Neural crest cell (in vitro differentiated cells): ENCODE results near the gene RAB5A. TPM values are rescaled to one million over a fixed set of nuclear protein-coding genes. Genes with fewer than 3 reads are reported as not detected.
A peak's percentile ranks its signal among the peaks of the same experiment; 100 is the strongest.
"Not testable (repeated sequence)": the region's sequence is repeated elsewhere in the genome, so short reads cannot be mapped to it uniquely, and the experiment has no call there.

ENCODE experiments used
- DNase-seq: peaks from one replicate; pipeline ENCODE4 v3.0.0; 2021; ENCODE audit warnings: low read depth, mixed read lengths, low spot score
- H3K27ac Mint-ChIP-seq: one replicate; pipeline ENCODE4 v1.8.0; 2021; ENCODE audit warnings: mild to moderate bottlenecking, mixed read lengths; ENCODE audit not compliant: unreplicated experiment
- H3K27me3 Mint-ChIP-seq: 2 replicates; pipeline ENCODE4 v1.8.0; 2021; ENCODE audit warnings: low read depth, mild to moderate bottlenecking, mixed read lengths
- H3K36me3 Mint-ChIP-seq: 2 replicates; pipeline ENCODE4 v1.8.0; 2021; ENCODE audit warnings: low read depth, mild to moderate bottlenecking, mixed read lengths
- H3K4me1 Mint-ChIP-seq: 2 replicates; pipeline ENCODE4 v1.8.0; 2021; ENCODE audit warnings: mixed read lengths
- H3K4me3 Mint-ChIP-seq: one replicate; pipeline ENCODE4 v1.8.0; 2021; ENCODE audit warnings: mild to moderate bottlenecking, mixed read lengths
- H3K9me3 Mint-ChIP-seq: 2 replicates; pipeline ENCODE4 v1.8.0; 2021; ENCODE audit warnings: mixed read lengths
- CTCF ChIP-seq: fragments of 200-600 bp; sonication (generic); conservative IDR thresholded peaks from 2 replicates; pipeline ENCODE4 v1.5.0; 2021; ENCODE audit warnings: antibody characterized with exemption, mild to moderate bottlenecking
- total RNA-seq: library from RNA; stranded (reverse); gene quantifications from 2 replicates; pipeline ENCODE4 v1.2.1, GENCODE V29; 2021

Gene RAB5A
- total RNA-seq, 1 donor from 2014 or later = 39.4 TPM

GRCh38 chr3:20013396-20013795, 66.5 kb downstream of the RAB5A start:
- H3K4me3 Mint-ChIP-seq = no peak overlapping the region

GRCh38 chr3:20015525-20015924, 68.6 kb downstream of the RAB5A start:
- no peaks in the 10 kb centered on the region for H3K27me3 Mint-ChIP-seq
- no peak overlapping the region for H3K27ac Mint-ChIP-seq
- H3K36me3 Mint-ChIP-seq = no peaks in the 10 kb centered on the region
- H3K4me1 Mint-ChIP-seq = no peaks in the 10 kb centered on the region
- H3K9me3 Mint-ChIP-seq = no peaks in the 10 kb centered on the region
- H3K4me3 Mint-ChIP-seq = no peak overlapping the region
- no peak for TF ChIP-seq CTCF
- DNase-seq = no peak

More at GRCh38 chr3:20013396-20013795, 66.5 kb downstream of the RAB5A start:
- Mint-ChIP-seq H3K27me3 (no peaks in the 10 kb centered on the region), H3K9me3 (no peaks in the 10 kb centered on the region), H3K4me1 (no peaks in the 10 kb centered on the region), H3K36me3 (no peaks in the 10 kb centered on the region), H3K27ac (no peak overlapping the region)
- TF ChIP-seq CTCF = no peak
- DNase-seq = no peak

DNA sequence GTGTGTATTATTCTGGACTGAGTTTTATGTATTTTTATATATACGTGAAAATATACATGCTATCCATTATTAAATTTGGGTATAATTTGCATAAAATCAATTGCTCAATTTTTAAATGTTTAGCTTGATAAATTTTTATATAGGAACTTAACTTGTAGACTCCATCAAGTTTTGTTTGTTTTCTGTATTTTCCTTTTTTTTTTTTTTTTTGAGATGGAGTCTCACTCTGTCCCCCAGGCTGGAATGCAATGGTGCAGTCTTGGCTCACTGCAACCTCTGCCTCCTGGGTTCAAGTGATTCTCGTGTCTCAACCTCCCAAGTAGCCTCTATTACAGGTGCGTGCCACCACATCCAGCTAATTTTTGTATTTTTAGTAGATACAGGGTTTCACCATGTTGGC, 69.2 kb downstream of the RAB5A start:
- not testable (repeated sequence) for H3K4me1 Mint-ChIP-seq, H3K9me3 Mint-ChIP-seq, H3K4me3 Mint-ChIP-seq, H3K36me3 Mint-ChIP-seq, H3K27ac Mint-ChIP-seq, DNase-seq, H3K27me3 Mint-ChIP-seq

DNA sequence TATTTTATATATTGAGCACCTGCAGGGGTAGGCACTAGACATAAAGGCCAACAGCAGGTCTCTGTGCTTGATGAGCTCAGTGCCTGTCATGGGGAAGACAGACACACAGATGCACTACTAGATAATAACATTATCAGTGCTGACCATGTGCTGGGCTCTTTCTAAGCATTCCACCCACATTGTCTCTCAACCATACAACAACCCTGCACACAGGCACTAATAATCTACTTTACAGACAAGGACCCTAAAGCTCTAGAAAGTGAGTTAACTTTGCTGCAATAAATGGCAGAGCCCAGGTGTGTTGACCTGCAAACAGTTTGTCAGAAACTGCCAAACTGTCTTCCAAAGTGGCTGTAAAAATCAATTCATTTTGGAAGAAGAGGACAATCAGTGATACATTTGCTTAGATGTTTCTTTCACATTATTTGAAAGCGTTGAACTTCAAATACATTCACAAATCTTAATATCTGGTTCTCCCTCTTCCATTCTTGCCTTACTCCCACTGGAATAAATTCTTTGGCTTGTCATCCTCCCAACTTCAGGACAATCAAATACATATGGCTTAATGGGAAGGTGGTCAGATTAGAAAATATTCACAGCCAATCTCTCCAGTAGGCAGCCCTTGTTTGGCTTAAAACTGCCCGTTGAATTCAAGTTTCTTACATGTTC, 76.2 kb downstream of the RAB5A start:
- Mint-ChIP-seq H3K4me3 (no peak overlapping the region), H3K9me3 (no peaks in the 10 kb centered on the region), H3K27me3 (no peaks in the 10 kb centered on the region), H3K36me3 (no peaks in the 10 kb centered on the region), H3K27ac (peak overlapping the region; percentile 83), H3K4me1 (peaks cover 16% of the 10 kb centered on the region)
- TF ChIP-seq CTCF = no peak
- DNase-seq = no peak

DNA sequence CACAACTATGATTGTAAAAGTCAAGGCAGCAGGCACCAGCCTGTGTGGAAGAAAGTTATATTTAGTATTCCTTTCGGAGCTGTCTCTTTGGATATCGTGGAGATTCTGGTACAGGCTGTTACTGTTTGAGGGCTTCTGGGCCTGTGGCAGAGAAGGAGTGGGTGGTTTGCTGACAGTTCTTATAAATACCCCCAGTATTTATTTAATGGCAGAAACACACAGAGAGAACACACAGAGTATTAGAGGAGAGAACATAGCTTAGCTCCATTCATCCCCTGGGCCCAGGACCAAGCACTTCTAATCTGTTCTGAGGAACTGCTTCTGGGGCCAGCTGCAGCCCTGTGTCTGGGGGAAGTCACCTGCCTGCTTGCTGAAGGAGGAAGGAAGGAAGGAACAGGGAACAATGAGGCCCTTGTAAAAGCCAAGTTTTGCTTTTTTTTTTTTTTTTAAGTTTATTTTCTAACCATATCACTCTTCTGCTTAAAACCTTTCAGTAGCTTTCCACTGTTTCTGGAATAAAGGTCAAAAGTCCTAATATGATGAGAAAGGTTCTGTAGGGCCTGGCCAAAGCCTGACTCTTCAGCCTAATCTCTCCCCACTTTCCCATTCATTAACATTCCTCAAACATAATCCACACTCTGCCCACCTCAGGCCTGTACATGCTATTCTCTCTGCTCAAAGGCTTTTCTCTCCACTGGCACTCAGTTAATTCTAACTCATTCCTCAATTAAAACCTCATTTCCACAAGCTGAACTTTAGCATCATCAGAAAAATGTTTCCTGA, 76.9 kb downstream of the RAB5A start:
- Mint-ChIP-seq H3K4me3 (no peak overlapping the region), H3K27ac (peak overlapping the region; percentile 83), H3K36me3 (no peaks in the 10 kb centered on the region), H3K9me3 (no peaks in the 10 kb centered on the region), H3K27me3 (no peaks in the 10 kb centered on the region), H3K4me1 (peaks cover 18% of the 10 kb centered on the region)
- no peak for TF ChIP-seq CTCF
- no peak for DNase-seq

DNA sequence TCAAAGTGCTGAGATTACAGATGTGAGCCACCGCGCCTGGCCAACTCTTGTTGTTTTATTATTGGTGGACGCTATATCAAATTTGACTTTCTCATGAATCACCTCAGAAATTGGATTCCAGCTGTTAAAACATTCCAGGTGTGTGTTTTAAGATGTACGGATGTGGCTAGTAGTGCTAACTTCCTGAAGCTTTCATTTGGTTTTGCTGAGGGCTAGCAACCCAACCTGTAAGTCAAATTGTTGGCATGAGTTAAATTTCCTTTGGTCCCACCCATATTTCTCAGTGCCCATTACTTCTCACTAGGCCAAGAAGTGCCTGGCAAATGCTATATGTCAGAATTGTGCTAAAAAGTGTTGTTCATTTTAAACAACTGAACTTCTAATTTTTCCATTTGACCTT, 80.2 kb downstream of the RAB5A start:
- Mint-ChIP-seq H3K36me3 (no peaks in the 10 kb centered on the region), H3K27me3 (no peaks in the 10 kb centered on the region), H3K4me3 (no peak overlapping the region), H3K9me3 (no peaks in the 10 kb centered on the region), H3K27ac (no peak overlapping the region), H3K4me1 (peaks cover 23% of the 10 kb centered on the region)
- no peak for TF ChIP-seq CTCF
- no peak for DNase-seq
